ENCODE measurements around the gene BTBD16.

- TF ChIP-seq CREB1 (CRISPR knock-in tag; IDR thresholded peaks at IDR 0.05): no peak
- TF ChIP-seq GABPB1 (CRISPR knock-in tag; IDR thresholded peaks at IDR 0.05): no peak
- TF ChIP-seq FOXP1 (CRISPR knock-in tag; IDR thresholded peaks at IDR 0.05; ENCODE audit: borderline replicate concordance): no peak
- no peak for TF ChIP-seq E2F5 (CRISPR knock-in tag; IDR thresholded peaks at IDR 0.05)
- TF ChIP-seq, protein P1, sequence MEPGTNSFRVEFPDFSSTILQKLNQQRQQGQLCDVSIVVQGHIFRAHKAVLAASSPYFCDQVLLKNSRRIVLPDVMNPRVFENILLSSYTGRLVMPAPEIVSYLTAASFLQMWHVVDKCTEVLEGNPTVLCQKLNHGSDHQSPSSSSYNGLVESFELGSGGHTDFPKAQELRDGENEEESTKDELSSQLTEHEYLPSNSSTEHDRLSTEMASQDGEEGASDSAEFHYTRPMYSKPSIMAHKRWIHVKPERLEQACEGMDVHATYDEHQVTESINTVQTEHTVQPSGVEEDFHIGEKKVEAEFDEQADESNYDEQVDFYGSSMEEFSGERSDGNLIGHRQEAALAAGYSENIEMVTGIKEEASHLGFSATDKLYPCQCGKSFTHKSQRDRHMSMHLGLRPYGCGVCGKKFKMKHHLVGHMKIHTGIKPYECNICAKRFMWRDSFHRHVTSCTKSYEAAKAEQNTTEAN (CRISPR knock-in tag; IDR thresholded peaks at IDR 0.05): no peak
- TF ChIP-seq, protein P2, sequence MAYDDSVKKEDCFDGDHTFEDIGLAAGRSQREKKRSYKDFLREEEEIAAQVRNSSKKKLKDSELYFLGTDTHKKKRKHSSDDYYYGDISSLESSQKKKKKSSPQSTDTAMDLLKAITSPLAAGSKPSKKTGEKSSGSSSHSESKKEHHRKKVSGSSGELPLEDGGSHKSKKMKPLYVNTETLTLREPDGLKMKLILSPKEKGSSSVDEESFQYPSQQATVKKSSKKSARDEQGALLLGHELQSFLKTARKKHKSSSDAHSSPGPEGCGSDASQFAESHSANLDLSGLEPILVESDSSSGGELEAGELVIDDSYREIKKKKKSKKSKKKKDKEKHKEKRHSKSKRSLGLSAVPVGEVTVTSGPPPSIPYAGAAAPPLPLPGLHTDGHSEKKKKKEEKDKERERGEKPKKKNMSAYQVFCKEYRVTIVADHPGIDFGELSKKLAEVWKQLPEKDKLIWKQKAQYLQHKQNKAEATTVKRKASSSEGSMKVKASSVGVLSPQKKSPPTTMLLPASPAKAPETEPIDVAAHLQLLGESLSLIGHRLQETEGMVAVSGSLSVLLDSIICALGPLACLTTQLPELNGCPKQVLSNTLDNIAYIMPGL (CRISPR knock-in tag; IDR thresholded peaks at IDR 0.05): no peak
- TF ChIP-seq ZNF512 (CRISPR knock-in tag; IDR thresholded peaks at IDR 0.05; ENCODE audit: borderline replicate concordance): no peak
- no peak for TF ChIP-seq CTCF (IDR thresholded peaks at IDR 0.05)
- TF ChIP-seq ZNF138 (CRISPR knock-in tag; conservative IDR thresholded peaks at IDR 0.05): no peak
- no peak for TF ChIP-seq RELA (CRISPR knock-in tag; IDR thresholded peaks at IDR 0.05; ENCODE audit: borderline replicate concordance)
- TF ChIP-seq ESRRA (CRISPR knock-in tag; IDR thresholded peaks at IDR 0.05; ENCODE audit: borderline replicate concordance): no peak
- no peak for TF ChIP-seq HMGA2 (CRISPR knock-in tag; IDR thresholded peaks at IDR 0.05)
- no peak for TF ChIP-seq ATF1 (CRISPR knock-in tag; IDR thresholded peaks at IDR 0.05)
- TF ChIP-seq ARID4B (CRISPR knock-in tag; IDR thresholded peaks at IDR 0.05; ENCODE audit: borderline replicate concordance): no peak
Measured at GRCh38 chr10:122265896-122266295, 5.2 kb upstream of the BTBD16 start.
